ENCODE results near the gene ENDOV.

DNA sequence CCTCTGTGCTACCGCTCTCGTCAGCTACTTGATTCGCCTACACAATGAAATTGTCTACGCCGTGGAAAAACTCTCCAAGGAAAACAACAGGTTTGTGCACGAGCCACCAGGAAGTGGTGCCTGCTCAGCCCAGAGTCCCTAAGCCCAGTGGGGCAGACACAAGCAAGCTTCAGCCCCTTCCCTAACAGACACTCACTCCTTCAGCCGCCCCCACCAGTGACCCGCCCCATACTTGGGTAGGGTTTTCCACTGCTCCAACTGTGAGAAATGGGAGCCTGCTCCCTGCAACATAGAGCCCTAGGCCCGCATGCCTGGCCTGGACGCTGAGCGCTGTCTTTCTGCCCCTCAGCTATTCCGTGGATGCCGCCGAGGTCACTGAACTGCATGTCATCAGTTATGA, 28.6 kb upstream of the ENDOV start:
- TF ChIP-seq TRIM24 (CRISPR knock-in tag; IDR thresholded peaks at IDR 0.05): no peak
- TF ChIP-seq, protein P1, sequence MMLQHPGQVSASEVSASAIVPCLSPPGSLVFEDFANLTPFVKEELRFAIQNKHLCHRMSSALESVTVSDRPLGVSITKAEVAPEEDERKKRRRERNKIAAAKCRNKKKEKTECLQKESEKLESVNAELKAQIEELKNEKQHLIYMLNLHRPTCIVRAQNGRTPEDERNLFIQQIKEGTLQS (CRISPR knock-in tag; IDR thresholded peaks at IDR 0.05): no peak
- TF ChIP-seq SRY (CRISPR knock-in tag; IDR thresholded peaks at IDR 0.05): no peak
- TF ChIP-seq, protein P2, sequence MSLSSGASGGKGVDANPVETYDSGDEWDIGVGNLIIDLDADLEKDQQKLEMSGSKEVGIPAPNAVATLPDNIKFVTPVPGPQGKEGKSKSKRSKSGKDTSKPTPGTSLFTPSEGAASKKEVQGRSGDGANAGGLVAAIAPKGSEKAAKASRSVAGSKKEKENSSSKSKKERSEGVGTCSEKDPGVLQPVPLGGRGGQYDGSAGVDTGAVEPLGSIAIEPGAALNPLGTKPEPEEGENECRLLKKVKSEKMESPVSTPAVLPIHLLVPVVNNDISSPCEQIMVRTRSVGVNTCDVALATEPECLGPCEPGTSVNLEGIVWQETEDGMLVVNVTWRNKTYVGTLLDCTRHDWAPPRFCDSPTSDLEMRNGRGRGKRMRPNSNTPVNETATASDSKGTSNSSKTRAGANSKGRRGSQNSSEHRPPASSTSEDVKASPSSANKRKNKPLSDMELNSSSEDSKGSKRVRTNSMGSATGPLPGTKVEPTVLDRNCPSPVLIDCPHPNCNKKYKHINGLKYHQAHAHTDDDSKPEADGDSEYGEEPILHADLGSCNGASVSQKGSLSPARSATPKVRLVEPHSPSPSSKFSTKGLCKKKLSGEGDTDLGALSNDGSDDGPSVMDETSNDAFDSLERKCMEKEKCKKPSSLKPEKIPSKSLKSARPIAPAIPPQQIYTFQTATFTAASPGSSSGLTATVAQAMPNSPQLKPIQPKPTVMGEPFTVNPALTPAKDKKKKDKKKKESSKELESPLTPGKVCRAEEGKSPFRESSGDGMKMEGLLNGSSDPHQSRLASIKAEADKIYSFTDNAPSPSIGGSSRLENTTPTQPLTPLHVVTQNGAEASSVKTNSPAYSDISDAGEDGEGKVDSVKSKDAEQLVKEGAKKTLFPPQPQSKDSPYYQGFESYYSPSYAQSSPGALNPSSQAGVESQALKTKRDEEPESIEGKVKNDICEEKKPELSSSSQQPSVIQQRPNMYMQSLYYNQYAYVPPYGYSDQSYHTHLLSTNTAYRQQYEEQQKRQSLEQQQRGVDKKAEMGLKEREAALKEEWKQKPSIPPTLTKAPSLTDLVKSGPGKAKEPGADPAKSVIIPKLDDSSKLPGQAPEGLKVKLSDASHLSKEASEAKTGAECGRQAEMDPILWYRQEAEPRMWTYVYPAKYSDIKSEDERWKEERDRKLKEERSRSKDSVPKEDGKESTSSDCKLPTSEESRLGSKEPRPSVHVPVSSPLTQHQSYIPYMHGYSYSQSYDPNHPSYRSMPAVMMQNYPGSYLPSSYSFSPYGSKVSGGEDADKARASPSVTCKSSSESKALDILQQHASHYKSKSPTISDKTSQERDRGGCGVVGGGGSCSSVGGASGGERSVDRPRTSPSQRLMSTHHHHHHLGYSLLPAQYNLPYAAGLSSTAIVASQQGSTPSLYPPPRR (CRISPR knock-in tag; IDR thresholded peaks at IDR 0.05; ENCODE audit: borderline replicate concordance): no peak
- TF ChIP-seq, protein P3, sequence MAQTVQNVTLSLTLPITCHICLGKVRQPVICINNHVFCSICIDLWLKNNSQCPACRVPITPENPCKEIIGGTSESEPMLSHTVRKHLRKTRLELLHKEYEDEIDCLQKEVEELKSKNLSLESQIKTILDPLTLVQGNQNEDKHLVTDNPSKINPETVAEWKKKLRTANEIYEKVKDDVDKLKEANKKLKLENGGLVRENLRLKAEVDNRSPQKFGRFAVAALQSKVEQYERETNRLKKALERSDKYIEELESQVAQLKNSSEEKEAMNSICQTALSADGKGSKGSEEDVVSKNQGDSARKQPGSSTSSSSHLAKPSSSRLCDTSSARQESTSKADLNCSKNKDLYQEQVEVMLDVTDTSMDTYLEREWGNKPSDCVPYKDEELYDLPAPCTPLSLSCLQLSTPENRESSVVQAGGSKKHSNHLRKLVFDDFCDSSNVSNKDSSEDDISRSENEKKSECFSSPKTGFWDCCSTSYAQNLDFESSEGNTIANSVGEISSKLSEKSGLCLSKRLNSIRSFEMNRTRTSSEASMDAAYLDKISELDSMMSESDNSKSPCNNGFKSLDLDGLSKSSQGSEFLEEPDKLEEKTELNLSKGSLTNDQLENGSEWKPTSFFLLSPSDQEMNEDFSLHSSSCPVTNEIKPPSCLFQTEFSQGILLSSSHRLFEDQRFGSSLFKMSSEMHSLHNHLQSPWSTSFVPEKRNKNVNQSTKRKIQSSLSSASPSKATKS (CRISPR knock-in tag; IDR thresholded peaks at IDR 0.05): no peak
